GM18519 (cell line): ENCODE results near the gene RAB6B.

ENCODE experiments used
- ATAC-seq: cut with Tn5 transposase; IDR thresholded peaks from one replicate; pipeline ENCODE4 v1.9.1; 2021; ENCODE audit warnings: mild to moderate bottlenecking, moderate library complexity; ENCODE audit not compliant: unreplicated experiment, low FRiP score

Gene RAB6B

GRCh38 chr3:133840055-133840737 is 55.5 kb downstream of the RAB6B start:
- ATAC-seq = no peak

GRCh38 chr3:133838916-133839800 is 56.5 kb downstream of the RAB6B start:
- no peak for ATAC-seq

- ATAC-seq = no peak
Observed at GRCh38 chr3:133838296-133838789, 57.3 kb downstream of the RAB6B start.

- ATAC-seq = no peak
Observed at GRCh38 chr3:133837487-133838295, 58.0 kb downstream of the RAB6B start.

- ATAC-seq = no peak
Observed at GRCh38 chr3:133836497-133837158, 59.1 kb downstream of the RAB6B start.

GRCh38 chr3:133835961-133836360 is 59.7 kb downstream of the RAB6B start:
- ATAC-seq = no peak

- ATAC-seq = no peak
Observed at GRCh38 chr3:133835418-133835743, 60.3 kb downstream of the RAB6B start.

GRCh38 chr3:133834621-133835417 is 60.9 kb downstream of the RAB6B start:
- ATAC-seq = no peak

- no peak for ATAC-seq
Observed at GRCh38 chr3:133833880-133834620, 61.6 kb downstream of the RAB6B start.

GRCh38 chr3:133833267-133833666 is 62.4 kb downstream of the RAB6B start:
- no peak for ATAC-seq

GRCh38 chr3:133832802-133833144 is 62.9 kb downstream of the RAB6B start:
- ATAC-seq = no peak

GRCh38 chr3:133831966-133832801 is 63.5 kb downstream of the RAB6B start:
- no peak for ATAC-seq

- ATAC-seq = no peak
Observed at GRCh38 chr3:133830071-133830470, 65.6 kb downstream of the RAB6B start.

GRCh38 chr3:133829310-133829707 is 66.4 kb downstream of the RAB6B start:
- ATAC-seq = no peak

GRCh38 chr3:133828576-133829309 is 66.9 kb downstream of the RAB6B start:
- ATAC-seq = no peak

GRCh38 chr3:133827684-133828083 is 68.0 kb downstream of the RAB6B start:
- ATAC-seq = no peak

- ATAC-seq = no peak
Observed at GRCh38 chr3:133827136-133827535, 68.5 kb downstream of the RAB6B start.
